NCI-H1105 (cell line): ENCODE data around the gene PPP4R3B.
"Not testable (repeated sequence)": the region's sequence is repeated elsewhere in the genome, so short reads cannot be mapped to it uniquely, and the experiment has no call there.

Source experiments
- DNase-seq: peaks from one replicate; lab custom pipeline; 2025; lab: John Stamatoyannopoulos, UW

The PPP4R3B gene

DNA sequence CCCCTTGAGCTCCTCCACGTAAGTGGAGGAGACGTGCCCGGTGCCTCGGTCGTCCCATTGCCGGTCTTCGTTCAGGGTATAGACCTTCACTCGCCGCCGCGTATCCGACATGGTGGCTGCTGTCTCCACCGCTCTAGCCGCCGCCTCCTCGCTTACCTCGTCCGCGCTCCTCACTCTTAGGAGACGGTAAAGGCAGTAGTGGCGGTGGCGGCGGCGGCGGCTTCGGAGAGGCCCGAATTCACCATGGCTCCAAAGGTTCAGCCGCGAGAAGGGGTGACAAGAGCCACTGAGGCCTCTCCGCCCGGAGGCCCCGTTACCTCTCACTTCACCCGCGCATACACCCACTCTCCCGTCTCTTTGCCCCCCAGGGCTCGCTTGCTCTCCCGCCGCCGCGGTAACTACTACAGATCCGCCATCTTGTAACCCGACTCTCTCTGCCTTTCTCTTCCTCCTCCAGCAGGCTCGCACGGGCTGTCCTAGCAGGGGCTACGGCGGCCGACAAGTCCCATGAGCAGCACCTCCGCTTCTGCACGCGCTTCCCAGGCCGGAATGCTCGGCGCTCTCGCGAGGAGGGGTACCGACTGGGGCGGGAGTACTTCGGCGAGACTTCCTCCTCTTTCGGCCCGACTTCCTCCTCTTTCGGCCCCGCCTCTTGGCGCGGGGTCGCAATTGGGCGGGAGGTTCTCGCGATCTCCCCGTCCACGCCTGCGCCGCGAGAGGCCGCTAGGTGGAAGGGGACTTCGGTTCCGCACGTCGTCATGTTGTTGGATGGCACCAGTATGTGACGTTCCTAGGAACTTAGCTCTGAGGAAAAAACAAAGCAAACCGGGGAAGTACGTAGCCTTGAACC is at the start of gene PPP4R3B:
Gene PPP4R3B, minus strand, starts transcription at position 448 of the 850 bp plus-strand sequence. Its CDS starts 337 bp downstream, at position 111.
- DNase-seq: peak; percentile 97

DNA sequence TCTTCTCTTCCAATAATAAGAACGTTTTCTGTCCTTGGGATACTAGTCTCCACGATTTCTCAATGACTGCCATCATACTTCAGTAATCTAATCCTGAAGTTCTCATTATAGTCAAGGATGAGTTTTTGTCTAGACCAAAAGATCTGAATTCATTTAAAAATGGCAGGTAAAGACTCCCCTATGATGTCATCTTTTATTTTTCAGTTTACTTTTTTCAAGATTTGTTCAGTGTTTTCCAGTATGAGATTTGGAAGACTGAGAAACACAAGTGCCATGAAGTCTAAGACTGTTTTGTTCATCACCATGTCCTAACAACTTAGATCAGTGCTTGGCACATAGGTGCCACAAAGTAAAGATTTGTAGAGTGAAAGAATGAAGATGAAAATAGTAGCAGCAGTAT is 35.8 kb upstream of the PPP4R3B start:
- no peak for DNase-seq

DNA sequence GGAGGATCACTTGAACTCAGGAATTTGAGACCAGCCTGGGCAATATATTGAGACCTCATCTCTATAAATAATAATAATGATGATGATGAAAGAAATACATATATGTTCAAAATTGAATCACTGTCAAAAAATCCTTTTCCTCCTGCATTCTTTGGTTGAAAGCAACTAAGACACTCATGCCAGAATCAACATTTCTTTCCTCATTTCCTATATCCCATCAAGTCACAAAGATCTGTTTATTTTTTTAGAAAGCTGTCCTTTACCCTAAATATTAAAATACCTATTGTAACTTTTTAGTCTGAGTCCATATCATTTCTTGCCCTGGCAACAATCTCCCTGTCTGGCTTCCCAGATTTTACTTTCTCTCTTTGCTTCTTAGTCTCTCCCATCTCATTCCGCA is 31.8 kb upstream of the PPP4R3B start:
- no peak for DNase-seq

DNA sequence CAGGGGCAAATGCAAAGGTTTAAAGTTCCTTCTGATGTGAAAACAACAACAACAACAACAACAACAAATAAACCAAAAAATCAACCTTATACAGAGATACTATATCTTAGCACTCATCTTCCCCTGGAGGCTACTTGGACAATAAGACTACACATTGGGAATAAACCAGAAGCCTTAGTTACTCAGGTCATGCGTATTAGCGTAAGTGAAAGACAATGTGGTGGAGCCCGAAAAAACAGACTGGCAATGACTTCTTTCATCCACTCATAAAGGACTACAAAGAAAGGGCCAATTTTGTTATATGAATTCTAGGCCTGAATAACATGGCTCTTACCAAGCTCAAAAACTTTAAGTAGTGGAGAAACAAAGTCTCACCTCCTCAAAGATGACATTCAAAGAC is 19.4 kb upstream of the PPP4R3B start:
- no peak for DNase-seq

DNA sequence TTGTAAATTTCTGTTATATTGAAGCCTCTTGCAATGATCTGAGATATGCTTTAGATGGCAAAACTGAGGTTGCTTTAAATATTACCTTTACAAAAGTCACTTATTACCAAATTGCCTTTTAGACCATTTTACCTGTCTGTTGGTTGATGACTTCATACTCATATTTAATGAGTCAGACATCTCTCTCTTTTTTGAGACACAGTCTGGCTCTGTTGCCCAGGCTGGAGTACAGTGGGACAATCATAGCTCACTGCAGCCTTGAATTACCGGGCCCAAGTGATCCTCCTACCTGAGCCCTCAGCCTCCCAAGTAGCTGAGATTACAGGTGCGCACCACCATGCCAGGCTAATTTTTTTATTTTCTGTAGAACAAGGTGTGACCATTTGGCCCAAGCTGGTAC is 11.5 kb upstream of the PPP4R3B start:
- DNase-seq: no peak

DNA sequence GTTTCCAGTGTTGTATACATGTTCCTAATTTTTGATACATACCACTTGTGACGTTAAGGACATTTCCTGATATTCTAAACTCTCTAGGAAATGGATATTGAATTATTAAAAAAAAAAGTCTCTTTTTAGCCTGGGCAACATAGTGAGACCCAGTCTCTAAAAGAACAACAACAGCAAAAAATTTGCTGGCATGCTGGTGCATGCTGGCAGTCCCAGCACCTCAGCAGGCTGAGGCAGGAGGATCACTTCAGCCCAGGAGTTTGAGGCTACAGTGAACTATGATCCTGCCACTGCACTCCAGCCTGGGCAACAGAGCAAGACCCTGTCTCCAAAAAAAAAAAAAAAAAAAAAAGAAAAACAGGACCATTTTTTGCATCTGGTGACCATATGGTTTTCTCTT is 10.5 kb upstream of the PPP4R3B start:
- DNase-seq: no peak

DNA sequence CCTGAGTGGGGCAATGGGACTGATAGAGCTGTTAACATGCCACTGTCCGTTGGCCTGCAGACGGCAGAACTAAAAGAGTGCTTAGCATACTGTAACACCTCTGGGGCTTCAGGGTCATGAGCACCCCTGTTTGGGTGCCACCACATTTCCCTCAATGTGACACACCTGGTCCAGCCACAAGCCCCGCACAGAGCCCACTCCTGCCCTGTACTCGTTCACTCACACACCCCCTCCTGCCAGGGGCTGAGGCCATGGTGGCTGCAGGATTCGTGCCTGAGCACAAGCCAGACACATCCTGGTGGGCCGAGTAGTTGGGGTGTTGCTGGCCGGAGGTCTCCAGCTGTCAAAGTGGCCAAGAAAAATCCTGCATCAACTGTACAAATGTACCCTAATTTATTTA is 4.4 kb upstream of the PPP4R3B start:
- no peak for DNase-seq

DNA sequence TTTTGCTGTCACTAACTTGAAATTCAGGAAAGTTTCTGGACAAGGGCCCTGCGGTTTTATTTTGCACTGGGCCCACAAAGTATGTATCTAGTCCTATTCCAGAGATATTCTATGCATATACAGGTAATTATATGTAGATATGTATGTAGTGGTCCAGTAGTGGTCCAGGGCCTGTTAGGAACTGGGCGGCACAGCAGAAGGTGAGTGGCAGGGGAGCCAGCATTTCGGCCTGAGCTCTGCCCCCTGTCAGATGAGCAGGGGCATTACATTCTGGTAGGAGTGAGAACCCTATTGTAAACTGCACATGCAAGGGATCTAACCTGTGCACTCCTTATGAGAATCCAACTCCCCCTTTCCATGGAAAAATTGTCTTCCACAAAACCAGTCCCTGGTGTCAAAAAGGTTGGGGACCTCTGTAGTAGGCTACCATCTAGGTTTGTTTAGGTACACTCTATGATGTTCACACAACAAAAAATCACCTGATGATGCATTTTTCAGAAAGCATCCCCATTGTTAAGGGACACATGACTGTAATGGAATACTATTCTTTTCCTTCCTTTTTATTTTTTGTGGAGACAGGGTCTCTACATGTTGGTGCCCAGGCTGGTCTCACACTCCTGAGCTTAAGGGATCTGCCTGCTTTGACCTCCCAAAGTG is 2.8 kb upstream of the PPP4R3B start:
- no peak for DNase-seq

DNA sequence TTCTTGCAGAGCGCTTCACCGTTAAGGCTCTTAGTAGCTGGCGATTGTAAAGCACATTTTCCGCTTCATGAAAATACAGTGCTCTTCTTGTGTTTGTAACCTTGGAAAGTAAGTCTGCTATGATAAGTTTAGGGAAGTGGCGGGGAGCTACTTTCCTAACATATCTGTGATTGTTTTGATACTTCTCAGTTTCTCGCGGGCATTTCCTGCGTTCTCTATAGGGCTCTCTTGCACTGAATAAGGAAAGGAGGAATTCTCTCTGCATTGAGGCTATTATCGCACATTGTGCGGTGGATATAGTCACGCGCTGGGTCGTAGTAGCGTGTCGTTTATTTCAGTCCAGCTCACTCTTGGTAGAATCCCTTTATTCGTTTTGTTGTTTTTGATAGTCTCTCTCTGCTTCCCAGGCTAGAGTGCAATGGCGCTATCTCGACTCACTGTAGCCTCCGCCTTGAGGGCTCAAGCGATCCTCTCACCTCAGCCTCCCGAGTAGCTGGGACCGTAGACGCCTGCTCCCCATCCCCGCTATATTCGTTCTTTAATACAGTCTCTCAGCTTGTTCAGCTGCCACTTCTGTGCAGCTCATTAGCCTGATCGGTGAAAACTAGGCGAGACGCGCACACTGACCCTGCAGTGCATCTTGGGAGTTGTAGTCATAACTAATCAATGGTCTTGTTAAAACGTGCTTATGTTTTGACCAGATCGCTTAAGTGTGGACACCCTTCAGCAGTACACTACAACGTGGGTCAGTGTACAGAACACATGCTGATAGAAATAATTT is 1.0 kb upstream of the PPP4R3B start:
- DNase-seq: peak; percentile 18

DNA sequence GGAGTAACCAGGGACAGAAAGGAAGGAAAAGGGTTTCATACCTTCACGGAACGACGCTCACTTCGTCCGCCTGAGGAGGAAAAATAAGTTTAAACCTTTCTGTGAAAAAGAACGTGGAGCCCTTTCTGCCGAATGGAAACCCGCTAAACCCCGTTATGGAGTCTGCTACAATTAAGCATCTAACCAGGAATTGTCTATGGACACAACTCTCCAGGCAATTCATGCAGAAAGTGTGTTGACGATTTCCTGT is 528 bp upstream of the PPP4R3B start:
- DNase-seq: no peak

DNA sequence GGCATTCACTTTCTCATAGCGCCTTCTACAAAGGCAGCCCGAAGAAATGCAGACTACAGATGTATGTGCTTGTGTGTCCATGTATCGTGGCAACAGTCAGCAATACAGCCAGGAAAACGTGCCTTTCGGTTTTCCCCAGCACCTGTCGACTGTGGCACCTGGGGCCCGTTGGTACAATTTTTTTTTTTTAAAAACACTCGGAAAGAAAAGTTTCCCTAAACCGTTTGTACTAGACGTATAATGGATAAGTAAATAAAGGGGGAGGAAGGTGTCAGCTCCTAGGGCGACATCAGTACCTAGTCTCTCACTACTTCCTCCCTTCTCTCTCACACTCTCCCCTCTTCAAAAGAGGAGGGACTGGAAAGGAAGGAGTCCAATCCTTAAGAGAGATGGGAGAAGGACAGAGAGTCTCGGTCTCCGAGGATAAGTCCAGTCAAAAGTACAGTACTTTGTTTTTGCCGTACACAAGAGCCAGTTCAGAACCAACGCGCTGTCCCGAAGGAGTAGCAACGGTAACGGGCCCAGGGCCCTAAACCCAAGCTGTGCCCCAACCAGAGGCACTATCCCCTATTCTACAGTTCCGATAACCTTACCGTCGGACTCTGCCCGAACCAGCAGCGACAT is 759 bp downstream of the PPP4R3B start:
- peak; percentile 13 for DNase-seq

DNA sequence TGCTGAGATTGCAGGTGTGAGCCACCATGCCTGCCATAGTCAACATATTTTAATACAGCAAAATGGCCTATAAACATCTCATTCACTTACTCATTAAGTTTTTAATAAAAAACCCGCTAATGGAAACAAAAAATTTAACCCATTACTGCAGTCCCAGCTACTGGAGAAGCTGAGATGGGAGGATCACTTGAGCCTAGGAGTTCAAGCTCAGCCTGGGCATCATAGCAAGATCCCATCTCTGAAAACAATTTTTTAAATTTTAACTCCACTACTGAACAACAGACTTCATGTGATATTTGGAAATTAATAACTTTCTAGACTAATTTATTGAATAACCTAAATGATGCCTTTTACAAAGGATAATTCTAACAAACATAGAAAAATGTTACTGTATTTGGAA is 5.4 kb downstream of the PPP4R3B start:
- no peak for DNase-seq

DNA sequence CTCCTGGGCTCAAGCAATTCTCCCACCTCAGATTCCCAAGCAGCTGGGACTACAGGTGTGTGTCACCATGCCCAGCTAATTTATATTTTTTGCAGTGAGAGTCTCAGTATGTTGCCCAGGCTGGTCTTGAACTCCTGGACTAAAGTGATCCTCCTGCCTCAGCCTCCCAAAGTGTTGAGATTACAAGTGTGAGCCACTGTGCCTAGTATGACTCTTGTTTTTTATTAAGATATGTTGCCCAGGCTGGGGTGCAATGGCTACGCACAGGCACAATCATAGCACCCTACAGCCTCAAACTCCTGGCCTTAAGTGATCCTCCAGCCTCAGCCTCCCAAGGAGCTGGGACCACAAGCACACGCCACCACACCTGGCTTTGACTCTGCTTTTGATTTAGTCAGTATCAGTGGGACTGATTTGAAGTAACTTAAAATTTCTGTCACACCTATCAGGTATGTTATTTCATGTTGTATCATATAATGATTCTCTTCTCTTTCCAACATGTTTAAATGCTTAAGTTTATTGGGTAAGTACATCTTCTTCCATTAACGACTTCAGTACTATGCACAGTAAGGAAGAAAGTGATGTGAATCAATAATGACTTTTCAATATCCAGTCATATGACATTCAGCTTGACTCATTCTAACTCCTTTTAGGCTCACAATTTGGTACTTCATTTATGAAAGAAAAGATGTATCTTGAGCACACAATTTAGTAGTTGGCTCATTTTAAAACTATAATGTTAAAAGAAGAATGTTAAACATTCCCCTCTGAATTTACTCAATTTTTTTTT is 6.3 kb downstream of the PPP4R3B start:
- DNase-seq: no peak

DNA sequence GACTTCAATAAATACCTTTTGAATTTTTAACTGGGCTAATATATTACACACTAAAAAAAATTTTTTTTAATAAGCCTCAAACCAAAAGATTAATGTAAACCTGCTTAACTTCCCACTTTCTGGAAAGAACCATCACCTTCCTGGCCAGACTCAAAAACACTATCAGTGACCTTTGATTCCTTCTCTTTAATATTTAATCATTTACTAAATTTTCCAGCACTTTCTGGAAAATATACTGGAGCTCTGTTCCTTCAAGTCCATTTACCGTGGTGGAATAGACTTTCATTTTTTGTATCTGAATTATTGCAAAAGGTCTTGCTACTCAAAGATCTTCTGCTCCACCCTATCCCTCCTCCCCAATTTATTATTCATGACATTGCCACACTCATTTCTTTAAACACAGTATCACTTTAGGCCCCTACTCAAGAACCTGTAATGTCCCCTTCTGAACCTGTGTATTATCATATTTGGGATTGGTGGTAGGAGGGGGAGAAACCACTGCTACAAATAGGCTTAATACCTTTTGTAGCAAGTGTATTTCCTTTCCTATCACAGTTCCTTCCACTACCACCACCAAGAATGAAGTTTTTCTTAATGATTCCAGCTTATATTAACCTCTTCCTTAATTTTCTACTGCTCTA is 7.4 kb downstream of the PPP4R3B start:
- no peak for DNase-seq

DNA sequence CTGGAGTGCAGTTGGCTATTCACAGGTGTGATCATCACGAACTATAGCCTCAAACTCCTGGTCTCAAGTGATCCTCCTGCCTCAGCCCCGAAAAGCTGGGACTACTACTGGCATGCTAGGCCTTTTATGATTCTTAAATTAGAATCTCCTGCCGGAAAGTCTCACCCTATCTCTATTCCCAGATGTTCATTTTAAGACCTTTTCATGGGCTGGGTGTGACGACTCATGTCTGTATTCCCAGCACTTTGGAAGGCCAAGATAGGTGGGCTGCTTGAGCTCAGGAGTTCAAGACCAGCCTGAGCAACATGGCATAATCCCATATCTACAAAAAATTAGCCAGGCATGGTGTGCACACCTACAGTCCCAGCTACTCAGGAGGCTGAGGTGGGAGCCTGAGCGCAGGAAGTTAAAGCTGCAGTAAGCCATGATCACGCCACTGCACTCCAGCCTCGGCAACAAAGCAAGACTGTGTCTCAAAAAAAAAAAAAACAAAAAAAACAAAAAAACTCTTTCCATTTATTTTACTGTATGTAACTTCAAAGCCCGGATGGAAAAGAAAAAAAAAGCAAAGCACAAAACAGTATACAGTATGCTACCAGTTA is 8.1 kb downstream of the PPP4R3B start:
- no peak for DNase-seq

DNA sequence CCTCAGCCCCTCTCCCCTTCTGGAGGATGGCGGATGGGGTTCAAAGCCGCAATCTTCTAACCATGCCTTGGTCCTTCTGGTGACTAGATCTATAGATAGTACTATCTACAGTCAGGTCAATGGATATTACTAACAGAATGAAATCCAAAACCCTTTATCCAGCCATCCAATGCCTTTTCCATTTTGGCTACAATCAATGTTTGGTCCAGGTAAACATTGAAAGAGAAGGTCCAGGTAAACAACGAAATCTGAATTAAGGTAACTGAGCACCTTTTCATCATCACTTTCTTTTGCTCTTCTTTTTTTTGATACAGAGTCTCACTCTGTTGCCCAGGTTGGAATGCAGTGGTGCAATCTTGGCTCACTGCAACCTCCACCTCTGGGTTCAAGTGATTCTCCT is 9.7 kb downstream of the PPP4R3B start:
- no peak for DNase-seq

DNA sequence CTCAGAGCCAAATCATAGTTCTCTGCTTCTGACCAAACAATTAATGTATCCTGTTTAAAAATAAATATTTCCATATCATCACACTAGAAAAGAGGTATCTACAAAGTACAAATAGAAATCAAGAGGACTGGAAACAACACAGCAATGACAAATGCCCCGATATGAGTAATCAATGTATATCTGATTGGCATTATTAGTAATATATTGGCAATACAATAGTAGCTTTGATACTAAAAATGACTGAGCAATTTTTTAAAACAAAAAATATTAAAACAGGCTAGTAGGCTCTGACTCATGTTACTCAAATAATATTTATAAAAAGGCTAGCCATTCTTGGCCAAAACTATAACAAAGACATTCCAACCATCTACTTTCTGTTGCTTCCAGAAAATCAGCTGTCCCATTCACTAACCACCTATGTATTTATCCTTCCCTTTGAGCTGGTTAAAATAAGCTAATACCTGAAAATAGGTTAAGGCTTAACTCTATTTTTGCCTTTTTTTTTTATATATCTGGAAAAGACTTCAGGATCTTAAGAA is 13.3 kb downstream of the PPP4R3B start:
- no peak for DNase-seq

DNA sequence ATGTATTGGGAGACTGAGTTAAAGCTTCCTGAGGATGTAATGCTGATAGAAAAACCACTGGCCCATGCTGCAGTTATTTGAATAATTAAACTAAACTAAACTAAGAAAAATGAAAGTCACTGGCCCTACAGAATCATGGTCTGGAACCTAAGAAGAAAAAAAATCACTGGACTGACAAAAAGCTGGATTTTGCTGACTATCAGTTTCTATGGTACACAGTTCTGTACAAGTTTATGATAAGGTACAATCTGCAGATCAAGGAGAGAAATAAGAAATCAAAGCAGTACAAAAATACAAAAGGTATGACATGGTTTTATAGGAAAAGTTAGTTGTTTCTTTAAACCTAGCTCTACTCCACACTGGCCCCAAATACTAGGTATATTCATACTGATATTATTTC is 15.6 kb downstream of the PPP4R3B start:
- no peak for DNase-seq

DNA sequence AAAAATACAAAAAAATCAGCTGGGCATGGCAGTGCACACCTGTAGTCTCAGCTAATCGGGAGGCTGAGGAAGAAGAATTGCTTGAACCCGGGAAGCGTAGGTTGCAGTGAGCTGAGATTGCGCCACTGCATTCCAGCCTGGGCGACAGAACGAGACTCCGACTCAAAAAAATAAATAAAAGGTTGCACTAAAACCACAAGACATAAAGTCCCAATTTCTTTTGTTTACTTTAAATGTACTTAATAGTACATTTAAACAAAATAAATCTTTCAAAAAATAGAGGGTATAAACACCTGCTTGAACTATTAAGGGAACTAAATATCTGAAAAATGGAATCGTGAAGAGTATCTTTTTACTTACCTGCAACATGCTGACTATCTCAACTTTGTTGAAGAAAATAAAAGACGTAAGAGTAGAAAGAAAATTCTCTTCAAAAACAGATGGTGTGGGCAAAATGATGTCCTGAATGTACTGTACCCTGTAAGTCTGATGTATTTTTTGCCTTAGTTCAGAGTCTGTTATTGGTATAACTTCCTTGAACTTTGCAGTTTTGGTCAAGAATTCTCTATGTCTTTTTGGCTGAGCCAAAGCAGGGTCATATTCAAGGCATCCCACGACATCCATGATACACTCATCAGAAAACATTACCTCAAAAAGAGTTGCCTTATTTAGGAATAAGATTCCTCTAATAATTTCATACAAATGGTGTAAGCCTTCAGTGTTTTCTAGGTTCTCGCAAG is 19.2 kb downstream of the PPP4R3B start:
- no peak for DNase-seq

DNA sequence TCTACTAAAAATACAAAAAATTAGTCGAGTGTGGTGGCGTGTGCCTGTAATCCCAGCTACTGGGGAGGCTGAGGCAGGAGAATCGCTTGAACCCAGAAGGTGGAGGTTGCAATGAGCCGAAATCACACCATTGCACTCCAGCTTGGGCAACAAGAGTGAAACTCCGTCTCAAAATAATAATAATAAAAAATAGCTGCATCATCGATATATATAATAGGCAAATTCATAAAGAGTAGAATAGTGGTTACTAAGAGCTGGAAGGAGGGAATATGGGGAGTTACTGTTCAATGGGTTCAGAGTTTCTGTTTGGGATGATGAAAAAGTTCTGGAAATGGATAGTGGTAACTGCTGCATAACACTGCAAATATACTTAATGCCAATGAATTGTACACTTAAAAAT is 20.6 kb downstream of the PPP4R3B start:
- DNase-seq: not testable (repeated sequence)
